Measurements from ENCODE around the gene NHEJ1.

Gene NHEJ1

GRCh38 chr2:219084791-219085190, 75.8 kb downstream of the NHEJ1 start:
- DNase-seq, result no peak

- DNase-seq, result no peak
Observed at GRCh38 chr2:219082332-219082958, 78.2 kb downstream of the NHEJ1 start.

- DNase-seq, result no peak
Observed at GRCh38 chr2:219081701-219082331, 78.8 kb downstream of the NHEJ1 start.

GRCh38 chr2:219081096-219081495, 79.5 kb downstream of the NHEJ1 start:
- no peak for DNase-seq

GRCh38 chr2:219079417-219079816, 81.2 kb downstream of the NHEJ1 start:
- no peak for DNase-seq

GRCh38 chr2:219078951-219079350, 81.7 kb downstream of the NHEJ1 start:
- DNase-seq, result no peak

- no peak for DNase-seq
Observed at GRCh38 chr2:219078126-219078525, 82.5 kb downstream of the NHEJ1 start.

- no peak for DNase-seq
Observed at GRCh38 chr2:219076253-219076652, 84.4 kb downstream of the NHEJ1 start.

GRCh38 chr2:219073413-219074129, 87.0 kb downstream of the NHEJ1 start:
- DNase-seq, result peak in 1 of 5 donors; percentile 21

- DNase-seq, result no peak
Observed at GRCh38 chr2:219072741-219073250, 87.8 kb downstream of the NHEJ1 start.

- DNase-seq, result no peak
Observed at GRCh38 chr2:219071131-219071816, 89.3 kb downstream of the NHEJ1 start.

- DNase-seq, result no peak
Observed at GRCh38 chr2:219065484-219065883, 95.1 kb downstream of the NHEJ1 start.

GRCh38 chr2:219062081-219062480, 98.5 kb downstream of the NHEJ1 start:
- no peak for DNase-seq

- DNase-seq, result no peak
Observed at GRCh38 chr2:219060821-219061791, 99.5 kb downstream of the NHEJ1 start, which contains the start of gene IHH. IHH (minus strand) TSS chr2:219060921; CDS start chr2:219060467, 454 bp downstream.

GRCh38 chr2:219059725-219060682, 100.6 kb downstream of the NHEJ1 start:
- no peak for DNase-seq

- no peak for DNase-seq
Observed at GRCh38 chr2:219059375-219059724, 101.3 kb downstream of the NHEJ1 start.

- no peak for DNase-seq
Observed at GRCh38 chr2:219058541-219059374, 101.9 kb downstream of the NHEJ1 start.

- peak; percentile 47 to 71 (median 66) for DNase-seq
Observed at GRCh38 chr2:219057709-219058540, 102.7 kb downstream of the NHEJ1 start.

All from T-helper 1 cell (primary cell).